Measurements from ENCODE around the gene C1orf50.

DNA sequence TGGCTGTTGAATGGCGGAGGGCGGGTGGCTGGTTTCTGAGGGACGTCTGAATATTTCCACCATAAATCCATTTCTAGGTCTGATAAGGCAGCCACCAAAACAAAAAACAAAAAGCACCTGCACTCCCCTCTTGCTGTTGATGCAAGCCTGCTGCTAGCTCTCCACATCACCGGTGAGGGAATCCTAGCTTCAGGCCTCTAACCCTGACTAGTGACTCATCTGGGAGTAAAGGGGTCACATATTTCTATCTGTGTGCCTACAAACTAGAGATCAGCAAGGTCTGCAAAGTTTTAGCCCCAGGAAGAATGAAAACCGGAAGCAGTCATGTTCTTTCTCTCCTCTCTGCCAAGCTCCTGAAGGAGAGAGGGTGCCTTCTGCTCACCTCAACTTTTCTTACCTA, 39.5 kb downstream of the C1orf50 start:
- TF ChIP-seq CTCF (IDR thresholded peaks at IDR 0.05; ENCODE audit: low read depth, low read length) (no peak), EZH2phosphoT487 (IDR thresholded peaks at IDR 0.05; ENCODE audit: low read depth) (no peak)

Data from OCI-LY3 (cell line).